Measurements from ENCODE around the gene NAA30. TPM values are rescaled to one million over a fixed set of nuclear protein-coding genes. Genes with fewer than 3 reads are reported as not detected.

Gene NAA30
- total and polyA plus RNA-seq, 3 donors from 2014 or later: 30.0 to 37.2 (median 33.0) TPM

- 37 to 61% methylated on average over 4 of the region's 4 CpGs for WGBS, 2 donors
- TF ChIP-seq CTCF (IDR thresholded peaks at IDR 0.05) (no peak), POLR2A (IDR thresholded peaks at IDR 0.05) (no peak)
- intact Hi-C loops (cut with DNase I; ENCODE audit: low total_unique reads): no loop called here
- no peaks in the 10 kb centered on the region for H3K9me3 ChIP-seq
- no peak overlapping the region for H3K4me3 ChIP-seq
- no peak for DNase-seq
- H3K27ac ChIP-seq: no peak overlapping the region
- no peaks in the 10 kb centered on the region for H3K4me1 ChIP-seq
- no peaks in the 10 kb centered on the region for H3K36me3 ChIP-seq (ENCODE audit: low read depth, missing control alignments)
- H3K27me3 ChIP-seq: no peaks in the 10 kb centered on the region
Observed at GRCh38 chr14:57420033-57420432, 29.6 kb downstream of the NAA30 start.

- H3K9me3 ChIP-seq: no peaks in the 10 kb centered on the region
- 88 to 93% methylated on average over 3 of the region's 3 CpGs for WGBS, 2 donors
- TF ChIP-seq CTCF (IDR thresholded peaks at IDR 0.05) (no peak), POLR2A (IDR thresholded peaks at IDR 0.05) (no peak)
- no peak for DNase-seq
- no peak overlapping the region for H3K4me3 ChIP-seq
- no peaks in the 10 kb centered on the region for H3K36me3 ChIP-seq (ENCODE audit: low read depth, missing control alignments)
- no peaks in the 10 kb centered on the region for H3K27me3 ChIP-seq
- no peaks in the 10 kb centered on the region for H3K4me1 ChIP-seq
- H3K27ac ChIP-seq: no peak overlapping the region
- intact Hi-C loops (cut with DNase I; ENCODE audit: low total_unique reads): no loop called here
Observed at GRCh38 chr14:57420986-57421385, 30.6 kb downstream of the NAA30 start.

GRCh38 chr14:57435923-57436322 lies 45.5 kb downstream of the NAA30 start:
- Histone ChIP-seq H3K4me3 (no peak overlapping the region), H3K27me3 (no peaks in the 10 kb centered on the region), H3K9me3 (no peaks in the 10 kb centered on the region), H3K4me1 (no peaks in the 10 kb centered on the region), H3K36me3 (ENCODE audit: low read depth, missing control alignments) (no peaks in the 10 kb centered on the region), H3K27ac (no peak overlapping the region)
- intact Hi-C loops (cut with DNase I; ENCODE audit: low total_unique reads): no loop called here
- TF ChIP-seq CTCF (IDR thresholded peaks at IDR 0.05): peak in 1 of 3 experiments; percentile 17
- TF ChIP-seq POLR2A (IDR thresholded peaks at IDR 0.05): no peak
- no peak for DNase-seq

GRCh38 chr14:57461777-57462320 lies 71.5 kb downstream of the NAA30 start:
- 90 to 92% methylated on average over 5 of the region's 5 CpGs for WGBS, 2 donors
- TF ChIP-seq CTCF (IDR thresholded peaks at IDR 0.05): no peak
- TF ChIP-seq POLR2A (IDR thresholded peaks at IDR 0.05): no peak
- Histone ChIP-seq H3K9me3 (no peaks in the 10 kb centered on the region), H3K4me1 (no peaks in the 10 kb centered on the region), H3K36me3 (ENCODE audit: low read depth, missing control alignments) (no peaks in the 10 kb centered on the region), H3K4me3 (no peak overlapping the region), H3K27ac (no peak overlapping the region), H3K27me3 (no peaks in the 10 kb centered on the region)
- no peak for DNase-seq
- intact Hi-C loops (cut with DNase I; ENCODE audit: low total_unique reads): no loop called here

GRCh38 chr14:57462551-57462950 lies 72.2 kb downstream of the NAA30 start:
- TF ChIP-seq CTCF (IDR thresholded peaks at IDR 0.05): no peak
- no peak for TF ChIP-seq POLR2A (IDR thresholded peaks at IDR 0.05)
- Histone ChIP-seq H3K4me3 (no peak overlapping the region), H3K36me3 (ENCODE audit: low read depth, missing control alignments) (no peaks in the 10 kb centered on the region), H3K27me3 (no peaks in the 10 kb centered on the region), H3K4me1 (no peaks in the 10 kb centered on the region), H3K27ac (no peak overlapping the region), H3K9me3 (no peaks in the 10 kb centered on the region)
- intact Hi-C loops (cut with DNase I; ENCODE audit: low total_unique reads): no loop called here
- DNase-seq: no peak
- 87 to 95% methylated on average over 3 of the region's 3 CpGs for WGBS, 2 donors
